Esophagus muscularis mucosa (tissue), 4 donors: ENCODE measurements around the gene RARB. TPM values are rescaled to one million over a fixed set of nuclear protein-coding genes. Genes with fewer than 3 reads are reported as not detected.
A peak's percentile ranks its signal among the peaks of the same experiment; 100 is the strongest.

Experiments
- DNase-seq: peaks from one replicate; pipeline ENCODE4 v3.0.0-alpha.2; 2017; ENCODE audit errors: extremely low spot score
- H3K27ac ChIP-seq, 4 donors: fragments of 200-600 bp; sonication (generic); replicated peaks in 1 of 4; 1 replicate in 3 of 4; 2 replicates in 1 of 4; pipeline ENCODE4 v1.5.1; 2016 to 2019; ENCODE audit warnings: mild to moderate bottlenecking in 1 of 4
- H3K27me3 ChIP-seq, 4 donors: fragments of 200-600 bp; sonication (generic); one replicate each; pipeline versions ENCODE4 v1.5.1 to v1.6.0; 2016 to 2019
- H3K36me3 ChIP-seq, 4 donors: fragments of 200-600 bp; sonication (generic); one replicate each; pipeline ENCODE4 v1.5.1; 2016 to 2019
- H3K4me1 ChIP-seq, 4 donors: fragments of 200-600 bp; sonication (generic); one replicate each; pipeline ENCODE4 v1.5.1; 2016 to 2019
- H3K4me3 ChIP-seq, 4 donors: fragments of 200-600 bp; sonication (generic); 1 replicate in 2 of 4; 2 replicates in 2 of 4; pipeline ENCODE4 v1.5.1; 2016 to 2019; ENCODE audit warnings: mild to moderate bottlenecking in 4 of 4, moderate library complexity in 1 of 4
- H3K9me3 ChIP-seq, 4 donors: fragments of 200-600 bp; sonication (generic); 1 replicate in 3 of 4; 2 replicates in 1 of 4; pipeline ENCODE4 v1.5.1; 2016 to 2019
- EP300 ChIP-seq: sonication (generic); formaldehyde crosslinking; IDR thresholded peaks from one replicate; pipeline ENCODE4 v1.6.1; 2017; ENCODE audit warnings: antibody characterized with exemption
- POLR2A ChIP-seq: fragments of 450-650 bp; IDR thresholded peaks from one replicate; pipeline ENCODE4 v1.6.1; 2017; ENCODE audit warnings: antibody characterized with exemption, moderate library complexity, mild to moderate bottlenecking, low read depth
- POLR2AphosphoS5 ChIP-seq, 2 donors: sonication (generic); formaldehyde crosslinking; IDR thresholded peaks; one replicate each; pipeline ENCODE4 v1.6.1; 2017; ENCODE audit warnings: antibody characterized with exemption in 2 of 2
- WGBS: methylation state at CpG from one replicate; pipeline ENCODE4 v1.1.5; 2018; 5-methylcytosine and 5-hydroxymethylcytosine counted together
- intact Hi-C: fragments of 100-400 bp; cut with DNase I; formaldehyde crosslinking; loops from one replicate; pipeline ENCODE4 v1.15.1; 2023
- total RNA-seq, 4 donors: library from RNA; depleted of rRNA; stranded (reverse); fragments of >200 nt; gene quantifications; one replicate each; pipeline versions ENCODE4 v1.1.0 to v1.2.1, GENCODE V29; 2016
- TF ChIP-seq, protein P1 (sequence below), 3 experiments: fragments of 200-600 bp in 2 of 3; fragments of 450-650 bp in 1 of 3; sonication (generic) in 2 of 3; IDR thresholded peaks; one replicate each; pipeline ENCODE4 v1.5.1; 2017 to 2019; ENCODE audit warnings: antibody characterized with exemption in 3 of 3, mild to moderate bottlenecking in 2 of 3, moderate library complexity in 1 of 3

The RARB gene
- total RNA-seq, 4 donors from 2014 or later = 29.2 to 51.9 (median 40.9) TPM

DNA sequence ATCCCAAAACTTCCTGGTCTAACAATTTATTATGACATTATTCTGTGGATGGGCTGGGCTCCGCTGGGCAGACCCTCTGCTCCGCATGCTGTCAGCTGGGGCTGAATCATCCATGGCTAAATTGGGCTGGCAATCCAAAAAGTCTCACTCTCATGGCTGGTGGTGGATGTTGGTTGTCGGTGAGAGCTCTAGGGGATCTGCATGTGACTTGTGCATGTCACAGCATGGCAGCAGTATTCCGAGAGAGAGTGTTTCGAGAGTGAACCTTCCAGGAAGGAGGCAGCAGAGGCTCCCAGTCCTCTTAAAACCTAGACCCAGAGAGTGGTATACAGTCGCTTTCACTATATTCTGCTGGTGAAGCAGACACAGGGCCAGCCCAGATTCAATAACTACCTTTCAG, 9.9 kb downstream of the RARB start:
- Histone ChIP-seq H3K27ac (peak overlapping the region; percentile 47 to 90 (median 59)), H3K4me3 (peak overlapping the region in 1 of 4 donors; percentile 11), H3K4me1 (peaks cover 27 to 83% (median 70%) of the 10 kb centered on the region in 4 donors), H3K9me3 (no peaks in the 10 kb centered on the region), H3K36me3 (no peaks in the 10 kb centered on the region), H3K27me3 (no peaks in the 10 kb centered on the region)
- TF ChIP-seq EP300 (no peak), POLR2AphosphoS5 (IDR thresholded peaks at IDR 0.05) (no peak), POLR2A (no peak)
- TF ChIP-seq, protein P1, sequence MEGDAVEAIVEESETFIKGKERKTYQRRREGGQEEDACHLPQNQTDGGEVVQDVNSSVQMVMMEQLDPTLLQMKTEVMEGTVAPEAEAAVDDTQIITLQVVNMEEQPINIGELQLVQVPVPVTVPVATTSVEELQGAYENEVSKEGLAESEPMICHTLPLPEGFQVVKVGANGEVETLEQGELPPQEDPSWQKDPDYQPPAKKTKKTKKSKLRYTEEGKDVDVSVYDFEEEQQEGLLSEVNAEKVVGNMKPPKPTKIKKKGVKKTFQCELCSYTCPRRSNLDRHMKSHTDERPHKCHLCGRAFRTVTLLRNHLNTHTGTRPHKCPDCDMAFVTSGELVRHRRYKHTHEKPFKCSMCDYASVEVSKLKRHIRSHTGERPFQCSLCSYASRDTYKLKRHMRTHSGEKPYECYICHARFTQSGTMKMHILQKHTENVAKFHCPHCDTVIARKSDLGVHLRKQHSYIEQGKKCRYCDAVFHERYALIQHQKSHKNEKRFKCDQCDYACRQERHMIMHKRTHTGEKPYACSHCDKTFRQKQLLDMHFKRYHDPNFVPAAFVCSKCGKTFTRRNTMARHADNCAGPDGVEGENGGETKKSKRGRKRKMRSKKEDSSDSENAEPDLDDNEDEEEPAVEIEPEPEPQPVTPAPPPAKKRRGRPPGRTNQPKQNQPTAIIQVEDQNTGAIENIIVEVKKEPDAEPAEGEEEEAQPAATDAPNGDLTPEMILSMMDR (IDR thresholded peaks at IDR 0.05) = no peak
- DNase-seq = no peak
- intact Hi-C loops = no loop called here
- WGBS = 54% methylated on average over 5 of the region's 6 CpGs

DNA sequence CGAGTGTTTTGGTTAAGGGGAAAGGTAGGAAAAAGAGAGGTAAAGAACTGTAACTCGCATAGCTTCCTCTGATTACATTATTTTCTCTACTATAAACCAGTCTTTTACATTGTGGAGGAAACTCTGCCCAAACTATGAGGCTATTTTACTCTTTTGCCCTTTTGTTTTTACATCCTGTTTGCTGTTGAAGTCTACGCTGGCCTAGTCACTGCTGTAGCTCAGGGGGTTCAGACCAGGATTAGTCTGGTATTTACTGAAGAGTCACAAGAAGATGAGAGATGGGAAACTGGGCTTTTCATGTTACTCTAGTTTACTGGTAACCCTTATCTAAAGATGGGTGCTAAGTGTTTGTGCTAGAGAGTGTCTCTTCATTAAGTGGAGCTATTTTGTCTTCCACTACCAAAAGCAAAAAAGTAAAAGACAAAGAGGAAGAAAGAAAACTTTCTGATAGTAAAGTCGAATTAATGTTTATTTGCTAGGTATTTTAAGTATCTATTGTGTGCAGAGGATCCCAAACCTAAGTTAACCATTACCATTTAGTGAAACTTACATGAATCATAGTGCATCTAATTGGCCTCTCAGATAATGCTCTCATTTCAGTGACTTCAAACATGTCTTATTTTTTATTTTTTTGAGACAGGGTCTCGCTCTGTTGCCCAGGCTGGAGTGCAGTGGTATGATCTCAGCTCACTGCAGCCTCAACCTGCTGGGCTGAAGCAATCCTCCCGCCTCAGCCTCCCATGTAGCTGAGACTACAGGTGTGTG, 10.9 kb downstream of the RARB start:
- Histone ChIP-seq H3K36me3 (no peaks in the 10 kb centered on the region), H3K4me1 (peaks cover 27 to 83% (median 69%) of the 10 kb centered on the region in 4 donors), H3K9me3 (no peaks in the 10 kb centered on the region), H3K27ac (peak overlapping the region; percentile 47 to 90 (median 59)), H3K27me3 (no peaks in the 10 kb centered on the region), H3K4me3 (no peak overlapping the region)
- 59% methylated on average over 6 of the region's 6 CpGs for WGBS
- TF ChIP-seq, protein P1 (IDR thresholded peaks at IDR 0.05) = no peak
- TF ChIP-seq POLR2AphosphoS5 (IDR thresholded peaks at IDR 0.05) (no peak), EP300 (no peak), POLR2A (no peak)
- intact Hi-C loops = no loop called here
- no peak for DNase-seq

DNA sequence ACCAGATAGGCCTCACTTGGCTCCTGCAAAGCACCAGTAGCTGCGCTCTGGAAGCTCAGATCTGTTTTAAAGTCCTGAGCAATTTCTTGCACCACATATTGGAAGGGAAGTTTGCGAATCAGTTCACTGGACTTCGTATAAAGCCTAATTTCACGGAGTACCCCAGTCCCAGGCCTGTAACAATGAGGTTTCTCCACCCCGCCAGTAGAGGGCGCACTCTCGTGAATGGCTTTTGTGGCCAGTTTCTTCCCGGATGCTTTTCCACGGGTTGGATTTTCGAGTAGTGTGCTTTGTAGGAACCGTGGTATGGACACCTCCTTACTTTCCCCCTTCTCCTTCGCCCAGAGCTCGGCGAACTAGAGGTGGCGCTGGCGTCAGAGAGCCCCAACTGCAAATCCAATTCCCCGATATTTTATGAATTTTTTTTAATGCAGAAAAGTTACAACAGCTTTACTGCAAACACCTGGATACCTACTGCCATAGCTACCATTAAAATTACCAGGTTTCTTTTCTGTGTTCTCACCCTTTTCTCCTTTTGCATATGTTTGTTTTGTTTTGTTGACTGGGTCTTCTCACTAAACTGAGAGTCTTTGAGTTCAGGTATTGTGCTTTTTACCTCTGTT, 13.3 kb downstream of the RARB start:
- Histone ChIP-seq H3K27ac (no peak overlapping the region), H3K4me3 (no peak overlapping the region), H3K9me3 (no peaks in the 10 kb centered on the region), H3K27me3 (no peaks in the 10 kb centered on the region), H3K4me1 (peaks cover 25 to 82% (median 70%) of the 10 kb centered on the region in 4 donors), H3K36me3 (no peaks in the 10 kb centered on the region)
- TF ChIP-seq, protein P1 (IDR thresholded peaks at IDR 0.05) = peak in 2 of 3 experiments; percentile 25 to 50
- TF ChIP-seq POLR2A = no peak
- TF ChIP-seq POLR2AphosphoS5 (IDR thresholded peaks at IDR 0.05) = no peak
- no peak for TF ChIP-seq EP300
- WGBS = 97% methylated on average over 17 of the region's 17 CpGs
- intact Hi-C loops = no loop called here
- DNase-seq = no peak

- no peak for TF ChIP-seq POLR2A
- TF ChIP-seq, protein P1 (IDR thresholded peaks at IDR 0.05) = no peak
- no peak for TF ChIP-seq EP300
- no peak for TF ChIP-seq POLR2AphosphoS5 (IDR thresholded peaks at IDR 0.05)
- no peak for DNase-seq
- 72% methylated on average over 3 of the region's 3 CpGs for WGBS
- peaks cover 25 to 77% (median 67%) of the 10 kb centered on the region in 4 donors for H3K4me1 ChIP-seq
- no peaks in the 10 kb centered on the region for H3K9me3 ChIP-seq
- no peaks in the 10 kb centered on the region for H3K36me3 ChIP-seq
- intact Hi-C loops = no loop called here
- H3K4me3 ChIP-seq = no peak overlapping the region
- H3K27me3 ChIP-seq = no peaks in the 10 kb centered on the region
- H3K27ac ChIP-seq = peak overlapping the region in 2 of 4 donors; percentile 9 to 34
Measured at GRCh38 chr3:25442486-25442885, 14.4 kb downstream of the RARB start.
